Glutamatergic neuron (in vitro differentiated cells): Measurements from ENCODE around the gene AP2A1. TPM values are rescaled to one million over a fixed set of nuclear protein-coding genes. Genes with fewer than 3 reads are reported as not detected.

Source experiments
- DNase-seq: peaks from one replicate; pipeline ENCODE4 v3.0.0; 2022
- H3K27ac Mint-ChIP-seq: one replicate; pipeline ENCODE4 v1.8.0; 2020; ENCODE audit warnings: mild to moderate bottlenecking, mixed read lengths, inconsistent platforms; ENCODE audit not compliant: unreplicated experiment
- H3K27me3 Mint-ChIP-seq: one replicate; pipeline ENCODE4 v1.8.0; 2020; ENCODE audit warnings: mild to moderate bottlenecking, moderate library complexity, mixed read lengths, inconsistent platforms; ENCODE audit not compliant: unreplicated experiment
- H3K36me3 Mint-ChIP-seq: one replicate; pipeline ENCODE4 v1.8.0; 2020; ENCODE audit warnings: mild to moderate bottlenecking, mixed read lengths, inconsistent platforms; ENCODE audit not compliant: unreplicated experiment
- H3K4me1 Mint-ChIP-seq: one replicate; pipeline ENCODE4 v1.8.0; 2020; ENCODE audit warnings: mild to moderate bottlenecking, low read depth, mixed read lengths, inconsistent platforms; ENCODE audit not compliant: unreplicated experiment
- H3K4me3 Mint-ChIP-seq: one replicate; pipeline ENCODE4 v1.8.0; 2020; ENCODE audit warnings: mild to moderate bottlenecking, mixed read lengths, inconsistent platforms; ENCODE audit not compliant: unreplicated experiment
- H3K9me3 Mint-ChIP-seq: one replicate; pipeline ENCODE4 v1.8.0; 2020; ENCODE audit warnings: mild to moderate bottlenecking, moderate library complexity, mixed read lengths, inconsistent platforms; ENCODE audit not compliant: unreplicated experiment
- total RNA-seq: library from RNA; stranded (reverse); fragmentation: NEBNext Ultra II Directional; extraction: Animal tissue kit (Norgen Biotek cat#: 25700); gene quantifications from one replicate; pipeline ENCODE4 v1.2.1, GENCODE V29; 2021; ENCODE audit not compliant: unreplicated experiment
- TF ChIP-seq, protein P1 (sequence below): fragments of 200-600 bp; sonication (generic); IDR thresholded peaks from one replicate; pipeline ENCODE4 v1.5.0; 2021; ENCODE audit not compliant: partially characterized antibody, unreplicated experiment

The AP2A1 gene
- total RNA-seq, 1 donor from 2014 or later, result 175 TPM

DNA sequence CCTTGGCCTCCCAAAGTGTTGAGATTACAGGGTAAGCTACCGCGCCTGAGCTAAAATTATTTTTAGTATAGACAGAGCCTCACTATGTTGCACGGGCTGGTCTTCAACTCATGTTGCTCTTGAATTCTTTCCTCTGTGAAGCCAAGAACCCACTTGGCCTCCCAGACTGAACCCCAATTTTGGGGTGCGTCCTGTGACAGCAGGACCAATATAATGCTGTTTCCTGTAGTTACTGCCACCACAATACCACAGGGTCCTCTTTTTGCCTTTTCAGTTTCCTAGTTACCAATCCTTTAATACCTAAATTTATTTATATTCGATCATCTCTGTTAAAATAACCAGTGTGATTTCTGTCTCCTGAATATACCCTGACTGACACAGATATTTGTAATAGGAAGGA lies 36.6 kb upstream of the AP2A1 start:
- H3K4me1 Mint-ChIP-seq, result no peaks in the 10 kb centered on the region
- H3K9me3 Mint-ChIP-seq, result no peaks in the 10 kb centered on the region
- no peak for DNase-seq
- no peaks in the 10 kb centered on the region for H3K36me3 Mint-ChIP-seq
- peaks cover 2% of the 10 kb centered on the region for H3K27me3 Mint-ChIP-seq
- TF ChIP-seq, protein P1, sequence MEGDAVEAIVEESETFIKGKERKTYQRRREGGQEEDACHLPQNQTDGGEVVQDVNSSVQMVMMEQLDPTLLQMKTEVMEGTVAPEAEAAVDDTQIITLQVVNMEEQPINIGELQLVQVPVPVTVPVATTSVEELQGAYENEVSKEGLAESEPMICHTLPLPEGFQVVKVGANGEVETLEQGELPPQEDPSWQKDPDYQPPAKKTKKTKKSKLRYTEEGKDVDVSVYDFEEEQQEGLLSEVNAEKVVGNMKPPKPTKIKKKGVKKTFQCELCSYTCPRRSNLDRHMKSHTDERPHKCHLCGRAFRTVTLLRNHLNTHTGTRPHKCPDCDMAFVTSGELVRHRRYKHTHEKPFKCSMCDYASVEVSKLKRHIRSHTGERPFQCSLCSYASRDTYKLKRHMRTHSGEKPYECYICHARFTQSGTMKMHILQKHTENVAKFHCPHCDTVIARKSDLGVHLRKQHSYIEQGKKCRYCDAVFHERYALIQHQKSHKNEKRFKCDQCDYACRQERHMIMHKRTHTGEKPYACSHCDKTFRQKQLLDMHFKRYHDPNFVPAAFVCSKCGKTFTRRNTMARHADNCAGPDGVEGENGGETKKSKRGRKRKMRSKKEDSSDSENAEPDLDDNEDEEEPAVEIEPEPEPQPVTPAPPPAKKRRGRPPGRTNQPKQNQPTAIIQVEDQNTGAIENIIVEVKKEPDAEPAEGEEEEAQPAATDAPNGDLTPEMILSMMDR, result no peak
- H3K4me3 Mint-ChIP-seq, result no peak overlapping the region
- H3K27ac Mint-ChIP-seq, result no peak overlapping the region

DNA sequence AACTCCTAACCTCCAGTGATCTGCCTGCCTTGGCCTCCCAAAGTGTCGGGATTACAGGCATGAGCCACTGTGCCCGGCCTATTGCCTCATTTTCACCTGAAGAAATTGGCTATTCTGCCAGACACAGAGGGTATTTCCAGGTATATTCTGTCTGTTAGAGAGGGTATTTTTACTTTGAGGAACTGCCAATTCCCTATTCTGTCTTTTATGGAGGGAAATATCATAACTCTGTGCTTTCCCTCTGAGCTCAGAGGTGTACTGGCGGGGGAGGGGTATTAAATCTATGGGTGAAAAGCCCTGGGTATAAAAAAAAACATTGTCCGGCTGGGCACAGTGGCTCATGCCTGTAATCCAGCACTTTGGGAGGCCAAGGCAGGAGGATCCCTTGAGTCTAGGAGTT lies 28.5 kb upstream of the AP2A1 start:
- no peak for DNase-seq
- H3K27ac Mint-ChIP-seq, result no peak overlapping the region
- no peak overlapping the region for H3K4me3 Mint-ChIP-seq
- no peaks in the 10 kb centered on the region for H3K36me3 Mint-ChIP-seq
- H3K9me3 Mint-ChIP-seq, result no peaks in the 10 kb centered on the region
- no peaks in the 10 kb centered on the region for H3K4me1 Mint-ChIP-seq
- H3K27me3 Mint-ChIP-seq, result peaks cover 5% of the 10 kb centered on the region
- TF ChIP-seq, protein P1, result no peak

- no peak overlapping the region for H3K27ac Mint-ChIP-seq
- TF ChIP-seq, protein P1, result no peak
- no peak for DNase-seq
- peaks cover 5% of the 10 kb centered on the region for H3K27me3 Mint-ChIP-seq
- no peaks in the 10 kb centered on the region for H3K9me3 Mint-ChIP-seq
- no peak overlapping the region for H3K4me3 Mint-ChIP-seq
- H3K36me3 Mint-ChIP-seq, result no peaks in the 10 kb centered on the region
- no peaks in the 10 kb centered on the region for H3K4me1 Mint-ChIP-seq
Measured at GRCh38 chr19:49739098-49739497, 27.7 kb upstream of the AP2A1 start.

DNA sequence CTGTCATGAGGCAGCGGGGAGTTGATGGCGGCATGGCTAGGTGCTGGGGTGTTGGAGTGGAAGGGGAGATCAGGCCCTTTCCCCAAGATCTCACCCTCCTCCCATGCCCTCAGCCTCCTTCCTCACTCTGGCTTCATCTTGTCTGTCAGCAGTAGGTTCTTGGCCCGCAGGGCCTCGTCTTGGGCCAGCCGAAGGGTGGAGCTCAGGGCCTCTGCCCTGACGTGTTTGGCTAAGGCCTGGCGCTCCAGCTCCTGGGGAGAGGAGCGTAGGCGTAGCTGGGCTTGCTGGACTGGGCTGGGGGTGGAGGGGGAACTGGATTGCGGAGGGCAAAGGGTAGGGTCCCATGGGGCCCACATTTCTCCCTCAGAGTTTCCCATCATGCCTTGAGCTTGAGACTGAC lies 26.9 kb upstream of the AP2A1 start:
- Mint-ChIP-seq H3K27ac (no peak overlapping the region), H3K36me3 (no peaks in the 10 kb centered on the region), H3K4me3 (no peak overlapping the region), H3K9me3 (peaks cover 3% of the 10 kb centered on the region), H3K4me1 (no peaks in the 10 kb centered on the region), H3K27me3 (peaks cover 5% of the 10 kb centered on the region)
- no peak for DNase-seq
- TF ChIP-seq, protein P1, result no peak

GRCh38 chr19:49741210-49741844 lies 25.5 kb upstream of the AP2A1 start:
- Mint-ChIP-seq H3K4me3 (no peak overlapping the region), H3K4me1 (no peaks in the 10 kb centered on the region), H3K27ac (no peak overlapping the region), H3K9me3 (peaks cover 3% of the 10 kb centered on the region), H3K36me3 (no peaks in the 10 kb centered on the region), H3K27me3 (peaks cover 5% of the 10 kb centered on the region)
- TF ChIP-seq, protein P1, result no peak
- DNase-seq, result no peak
